Fibroblast of pulmonary artery (primary cell): Measurements from ENCODE around the gene PIGM.

ENCODE experiments used
- DNase-seq: peaks from one replicate; pipeline ENCODE4 v3.0.0-alpha.2; 2010; ENCODE audit warnings: low read depth
- H3K4me3 ChIP-seq: replicated peaks from 2 replicates; pipeline ENCODE4 v1.5.1; 2011; ENCODE audit warnings: low read depth, mild to moderate bottlenecking, control low read depth, low read length, moderate library complexity
- CTCF ChIP-seq: IDR thresholded peaks from 2 replicates; pipeline ENCODE4 v1.5.1; 2011; ENCODE audit warnings: mild to moderate bottlenecking, control low read depth, low read length, inconsistent platforms; ENCODE audit errors: missing control alignments

Gene PIGM

GRCh38 chr1:159985473-159985872 is 46.3 kb downstream of the PIGM start:
- no peak overlapping the region for H3K4me3 ChIP-seq
- no peak for DNase-seq
- no peak for TF ChIP-seq CTCF

DNA sequence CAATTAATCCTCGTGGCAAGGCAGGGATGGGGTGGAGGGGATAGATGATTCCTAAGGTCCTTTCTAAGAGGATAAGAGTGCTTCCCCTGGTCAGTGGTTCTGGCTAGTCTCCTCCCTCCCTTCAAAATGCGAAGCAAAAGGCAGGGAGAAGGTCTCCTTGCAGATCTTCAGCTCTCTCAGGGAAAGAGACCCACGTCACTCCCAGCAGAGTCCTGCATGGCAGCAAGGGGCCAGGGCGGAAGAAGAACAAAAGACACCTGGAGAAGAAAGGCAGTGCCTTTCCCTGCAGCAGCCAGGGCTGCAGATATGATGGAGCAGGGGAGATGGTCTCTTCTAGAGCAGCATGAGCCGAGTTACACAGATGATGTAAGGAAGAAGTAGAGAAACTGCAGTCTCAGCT is 48.1 kb downstream of the PIGM start:
- no peak overlapping the region for H3K4me3 ChIP-seq
- TF ChIP-seq CTCF, result no peak
- no peak for DNase-seq

- no peak overlapping the region for H3K4me3 ChIP-seq
- TF ChIP-seq CTCF, result no peak
- no peak for DNase-seq
Observed at GRCh38 chr1:159982280-159982679, 49.5 kb downstream of the PIGM start.

- no peak for DNase-seq
- no peak overlapping the region for H3K4me3 ChIP-seq
- no peak for TF ChIP-seq CTCF
Observed at GRCh38 chr1:159981351-159982055, 50.3 kb downstream of the PIGM start.

DNA sequence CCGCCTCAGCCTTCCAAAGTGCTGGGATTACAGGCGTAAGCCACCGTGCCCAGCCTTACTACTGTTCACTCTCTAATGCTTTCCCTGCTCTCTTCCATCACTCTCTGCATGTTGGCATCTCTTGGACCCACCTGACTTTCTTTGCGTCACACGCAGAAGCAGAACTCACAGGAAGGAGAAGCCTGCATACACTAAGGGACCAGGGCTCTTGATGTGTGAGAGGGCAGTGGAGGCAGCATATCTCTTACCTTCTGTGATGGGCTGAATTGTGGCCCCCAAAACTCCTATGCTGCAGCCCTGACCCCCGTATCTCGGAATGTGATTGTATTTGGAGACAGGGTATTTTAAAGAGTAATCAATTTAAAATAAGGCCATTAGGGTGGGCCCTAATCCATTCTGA is 51.0 kb downstream of the PIGM start:
- no peak overlapping the region for H3K4me3 ChIP-seq
- no peak for TF ChIP-seq CTCF
- no peak for DNase-seq

DNA sequence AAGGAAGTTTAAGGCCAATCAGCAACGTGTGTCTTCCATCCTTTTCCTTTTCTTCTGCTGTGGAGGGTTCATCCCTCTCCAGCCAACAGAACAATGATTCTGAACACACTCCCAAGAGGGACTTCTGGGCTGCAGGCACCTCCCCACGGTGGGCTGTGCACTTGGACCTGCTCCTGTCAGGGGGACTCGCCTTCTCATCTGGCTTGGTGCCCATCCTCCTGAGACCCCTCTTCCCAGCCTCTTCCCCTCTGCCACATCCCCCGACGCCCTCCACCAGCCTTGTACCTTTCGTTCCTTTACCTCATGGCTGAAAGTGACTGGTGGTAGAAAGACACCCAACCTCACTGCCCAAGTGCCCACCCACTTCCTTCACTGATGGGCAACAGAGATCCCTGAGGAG is 51.7 kb downstream of the PIGM start:
- DNase-seq, result no peak
- no peak overlapping the region for H3K4me3 ChIP-seq
- TF ChIP-seq CTCF, result no peak

GRCh38 chr1:159979257-159979656 is 52.5 kb downstream of the PIGM start:
- DNase-seq, result no peak
- no peak for TF ChIP-seq CTCF

More at GRCh38 chr1:159979257-159979656, 52.5 kb downstream of the PIGM start:
- H3K4me3 ChIP-seq, result no peak overlapping the region
